OCI-M2 (cell line): ENCODE results near the gene VCAM1.

ENCODE experiments used
- DNase-seq: peaks from one replicate; lab custom pipeline; 2025; ENCODE audit not compliant: unreplicated experiment; lab: John Stamatoyannopoulos, UW

Gene VCAM1

GRCh38 chr1:100722221-100722620, 2.7 kb downstream of the VCAM1 start:
- no peak for DNase-seq

- DNase-seq = no peak
Observed at GRCh38 chr1:100724281-100724680, 4.7 kb downstream of the VCAM1 start.

DNA sequence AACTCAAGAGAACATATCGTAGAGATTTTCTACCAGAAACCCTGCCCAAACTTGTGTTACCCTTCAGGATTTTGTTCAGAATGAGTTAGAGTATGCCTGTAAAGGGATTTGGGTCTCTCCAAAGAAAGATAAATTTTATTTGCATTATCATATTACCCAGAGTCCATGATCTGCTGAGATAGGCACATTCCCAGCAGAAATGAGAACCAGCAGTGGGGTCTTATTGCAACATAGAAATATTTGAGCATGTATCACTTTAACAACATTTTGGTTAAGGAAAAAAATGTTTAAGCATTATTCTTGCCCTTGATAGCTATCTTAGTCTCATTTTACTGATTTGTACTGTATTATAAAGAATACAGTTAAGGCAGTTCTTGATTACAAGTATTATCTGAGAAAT, 10.6 kb downstream of the VCAM1 start:
- no peak for DNase-seq

- DNase-seq = no peak
Observed at GRCh38 chr1:100731309-100731708, 11.8 kb downstream of the VCAM1 start.

- no peak for DNase-seq
Observed at GRCh38 chr1:100731758-100732157, 12.2 kb downstream of the VCAM1 start.

DNA sequence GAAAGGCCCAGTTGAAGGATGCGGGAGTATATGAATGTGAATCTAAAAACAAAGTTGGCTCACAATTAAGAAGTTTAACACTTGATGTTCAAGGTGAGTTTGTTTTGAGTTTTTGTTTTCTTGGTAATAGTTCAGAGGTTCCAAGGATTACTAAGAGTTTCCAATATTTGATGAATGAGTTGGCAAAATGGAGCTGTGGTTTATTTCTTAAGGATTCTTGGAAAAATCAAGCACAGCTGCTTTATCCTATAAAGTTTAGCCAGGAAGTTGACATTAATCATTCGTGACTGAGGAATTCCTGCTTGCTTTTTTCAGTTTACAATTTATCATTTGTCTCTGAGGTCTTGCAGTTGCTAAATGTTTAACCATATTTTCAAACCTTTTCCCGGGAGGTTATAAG, 15.1 kb downstream of the VCAM1 start:
- no peak for DNase-seq

DNA sequence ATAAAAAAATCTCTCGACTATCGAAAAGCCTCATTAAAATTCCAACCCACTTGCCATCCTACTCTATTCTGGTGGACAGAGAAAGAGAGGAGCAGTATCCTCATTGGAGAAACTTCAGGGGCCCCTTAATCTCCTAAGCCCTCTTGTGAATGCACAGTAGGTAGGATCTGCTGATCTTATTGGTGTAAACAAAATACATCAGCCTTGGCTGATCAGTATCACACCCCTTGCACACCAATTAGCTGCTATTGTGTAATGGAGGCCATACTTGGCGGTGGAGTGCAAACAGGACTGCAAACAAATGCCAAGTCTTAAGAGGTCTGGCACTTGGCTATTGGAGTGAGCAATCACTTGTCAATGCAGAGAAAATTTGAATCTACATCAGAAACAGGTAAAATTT, 15.7 kb downstream of the VCAM1 start:
- DNase-seq = no peak

GRCh38 chr1:100736324-100736723, 16.8 kb downstream of the VCAM1 start:
- no peak for DNase-seq

DNA sequence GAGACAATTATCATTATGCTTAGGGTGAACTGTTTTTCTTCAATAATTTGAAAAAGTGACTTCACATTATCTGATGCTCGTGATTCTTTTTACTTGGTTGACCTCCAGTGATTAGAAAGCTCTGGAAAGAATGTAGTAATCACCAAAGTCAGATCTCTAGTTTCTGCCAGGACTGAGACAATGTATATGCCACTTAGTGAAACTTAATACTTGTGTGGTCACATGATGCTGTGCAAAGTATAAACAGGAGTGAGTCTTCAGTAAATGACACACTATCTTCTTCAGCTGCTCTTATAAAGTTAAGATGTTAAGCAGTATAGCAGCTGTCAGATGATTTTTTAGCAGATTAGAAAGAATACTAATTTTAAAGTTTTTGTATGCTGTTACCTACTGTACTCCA, 17.2 kb downstream of the VCAM1 start:
- DNase-seq = no peak

- DNase-seq = no peak
Observed at GRCh38 chr1:100746542-100746932, 27.0 kb downstream of the VCAM1 start.

DNA sequence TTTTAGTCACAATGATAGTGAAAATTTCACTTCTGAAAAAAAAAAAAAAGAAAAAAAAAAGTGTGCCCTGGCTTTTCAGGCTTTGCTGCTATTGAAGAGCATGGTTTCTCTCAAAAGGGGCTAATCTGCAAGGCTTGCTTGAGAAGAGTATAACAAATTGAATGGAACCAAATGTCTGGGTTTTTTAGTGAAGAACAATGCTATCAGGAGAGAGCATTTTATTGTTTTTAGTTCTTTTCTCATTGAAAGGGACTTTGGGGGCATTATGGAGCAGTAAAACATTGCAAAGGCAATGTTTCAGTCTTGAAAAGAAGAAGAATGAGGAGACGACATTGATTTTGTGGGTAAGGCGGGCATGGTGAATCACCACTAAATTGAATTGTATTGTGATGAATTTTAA, 28.2 kb downstream of the VCAM1 start:
- DNase-seq = no peak

- no peak for DNase-seq
Observed at GRCh38 chr1:100750005-100750885, 30.7 kb downstream of the VCAM1 start.

GRCh38 chr1:100752791-100753190, 33.2 kb downstream of the VCAM1 start:
- DNase-seq = no peak

DNA sequence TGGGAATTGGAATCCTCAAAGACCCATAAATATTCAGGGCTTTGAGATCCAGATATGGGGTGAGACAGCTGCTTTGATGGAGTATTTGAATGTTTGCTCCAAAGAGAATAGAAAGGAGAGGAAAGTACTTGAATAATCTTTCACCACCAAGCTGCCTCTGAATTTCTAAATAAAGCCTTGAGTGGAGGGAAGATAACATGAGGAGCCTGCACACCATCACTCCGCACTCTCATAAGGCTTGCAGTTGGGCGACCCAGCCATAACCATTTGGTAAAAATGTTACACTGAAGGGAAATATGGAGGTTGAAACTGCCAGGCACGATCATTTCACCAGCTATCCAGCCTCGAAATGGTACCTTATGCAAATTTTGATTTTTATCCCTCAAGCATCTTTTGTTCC, 38.4 kb downstream of the VCAM1 start:
- no peak for DNase-seq

DNA sequence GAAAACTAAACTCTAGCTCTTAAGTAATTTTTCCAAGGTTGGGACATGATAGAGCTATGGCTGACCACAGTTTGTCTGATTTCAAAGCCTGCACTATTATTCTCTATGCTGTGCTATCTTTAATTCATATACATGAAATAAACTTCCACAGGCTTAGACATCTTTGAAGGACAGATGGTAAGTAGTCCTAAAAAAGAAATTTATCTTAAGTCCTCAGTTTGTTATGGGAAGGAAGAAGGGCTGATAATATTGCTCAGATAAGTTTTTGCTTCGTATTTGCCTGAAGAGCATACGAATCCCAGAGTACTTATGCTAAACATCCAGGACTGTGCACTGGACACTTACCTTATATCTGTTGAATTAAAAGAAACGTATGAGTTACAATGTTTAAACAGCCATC, 39.6 kb downstream of the VCAM1 start:
- DNase-seq = no peak

DNA sequence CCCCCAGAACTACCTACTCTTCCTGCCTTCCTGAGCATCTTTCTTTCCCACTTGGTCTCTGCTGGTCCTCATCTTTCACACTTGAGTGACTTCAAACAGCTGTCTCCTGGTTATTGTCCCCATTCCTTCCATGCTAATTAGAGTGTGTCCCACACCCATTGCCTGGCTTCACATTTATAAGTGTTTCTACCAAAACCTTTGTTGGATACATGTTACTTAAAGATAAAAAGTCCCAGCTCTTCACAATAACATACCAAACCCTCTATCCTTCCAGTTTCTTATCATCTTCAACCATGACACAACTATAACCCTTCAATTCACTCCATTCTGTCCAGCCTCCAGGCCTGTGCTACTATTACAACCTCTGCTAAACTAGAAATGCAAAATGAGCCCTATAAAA, 41.0 kb downstream of the VCAM1 start:
- DNase-seq = no peak

- no peak for DNase-seq
Observed at GRCh38 chr1:100762461-100762860, 42.9 kb downstream of the VCAM1 start.

DNA sequence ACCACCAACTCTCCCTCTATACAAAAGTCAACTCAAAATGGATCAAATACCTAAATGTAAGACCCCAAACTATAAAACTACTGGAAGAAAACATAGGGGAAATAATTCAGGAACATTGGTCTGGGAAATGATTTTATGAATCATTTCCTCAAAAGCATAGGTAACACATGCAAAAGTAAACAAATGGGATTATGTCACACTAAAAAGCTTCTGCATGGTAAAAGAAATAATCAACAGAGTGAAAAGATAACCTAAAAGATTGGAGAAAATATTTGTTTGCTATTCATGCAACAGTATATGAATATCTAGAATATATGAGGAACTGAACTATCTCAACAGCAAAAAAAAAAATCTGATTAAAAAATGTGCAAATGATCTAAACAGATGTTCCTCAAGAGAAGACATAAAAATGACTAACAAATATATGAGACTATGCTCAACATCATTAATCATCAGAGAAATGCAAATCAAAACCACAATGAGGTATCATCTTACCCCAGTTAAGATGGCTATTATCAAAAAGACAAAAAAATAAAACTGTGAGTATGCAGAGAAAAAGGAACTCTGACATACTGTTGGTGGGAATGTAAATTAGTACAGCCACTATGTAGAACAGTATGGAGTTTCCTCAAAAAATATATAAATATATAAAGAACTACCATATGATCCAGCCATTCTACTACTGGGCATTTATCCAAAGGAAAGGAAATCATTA, 47.8 kb downstream of the VCAM1 start:
- no peak for DNase-seq

GRCh38 chr1:100769323-100769722, 49.8 kb downstream of the VCAM1 start:
- no peak for DNase-seq

DNA sequence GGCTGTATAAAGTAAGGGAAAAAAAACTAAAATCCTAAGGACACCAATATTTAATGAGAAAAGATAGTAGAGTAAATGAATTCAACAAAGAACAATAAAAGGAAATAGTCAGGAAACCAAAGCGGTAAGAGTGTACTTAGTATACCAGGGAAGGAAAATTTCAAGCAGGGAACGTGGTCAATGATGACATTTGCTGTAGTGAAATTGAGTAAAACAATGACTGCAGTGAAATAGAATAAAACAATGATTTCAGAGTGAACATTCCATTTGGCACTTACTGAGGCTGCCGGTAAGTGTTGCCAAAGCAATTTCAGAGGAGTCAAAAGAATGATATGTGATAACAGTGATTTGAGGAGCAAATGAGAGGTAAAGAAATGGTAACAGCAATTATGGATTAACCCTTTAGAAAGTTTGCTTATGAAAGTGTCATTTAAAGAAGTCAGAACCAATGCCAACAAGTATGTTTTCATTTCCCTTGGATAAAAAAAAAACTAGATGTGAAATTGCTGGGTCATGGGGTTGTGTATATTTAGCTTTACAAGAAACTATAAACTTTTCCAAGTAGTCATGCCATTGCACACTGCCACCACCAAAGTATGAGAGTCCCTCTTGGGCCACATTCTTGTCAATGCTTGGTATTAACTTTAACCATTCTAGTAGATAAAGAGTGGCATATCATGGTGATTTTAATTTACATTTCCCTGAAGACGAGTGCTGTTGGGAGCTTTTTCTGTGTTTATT, 50.5 kb downstream of the VCAM1 start:
- no peak for DNase-seq

GRCh38 chr1:100773444-100773843, 53.9 kb downstream of the VCAM1 start:
- no peak for DNase-seq

DNA sequence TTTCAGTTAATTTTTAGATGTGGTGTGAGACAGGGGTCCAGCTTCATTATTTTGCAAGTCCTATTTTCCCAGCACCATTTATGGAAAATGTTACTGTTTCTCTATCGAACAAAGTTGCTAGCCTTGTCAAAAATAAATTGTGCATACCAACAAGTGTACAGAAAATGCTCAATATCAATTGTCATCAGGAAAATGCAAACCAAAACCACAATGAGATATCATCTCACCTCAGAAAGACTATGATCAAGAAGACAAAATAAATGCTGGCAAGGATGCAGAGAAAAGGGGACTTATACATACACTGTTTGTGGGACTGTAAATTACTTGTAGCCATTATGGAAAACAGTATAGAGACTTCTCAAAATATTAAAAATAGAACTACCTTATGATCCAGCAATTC, 54.8 kb downstream of the VCAM1 start:
- DNase-seq = no peak
